ENCODE data around the gene GALNT17. TPM values are rescaled to one million over a fixed set of nuclear protein-coding genes. Genes with fewer than 3 reads are reported as not detected.

The GALNT17 gene
- total RNA-seq, 4 donors from 2014 or later, result 4.4 to 33.8 (median 11.3) TPM

- intact Hi-C loops (cut with DNase I; ENCODE audit: low total_unique reads), result no loop called here
- H3K27me3 ChIP-seq, result no peaks in the 10 kb centered on the region
- no peaks in the 10 kb centered on the region for H3K4me1 ChIP-seq
These were observed 622.2 kb downstream of the GALNT17 start for GRCh38 chr7:71753956-71754664.

GRCh38 chr7:71754828-71755227 lies 622.9 kb downstream of the GALNT17 start:
- Histone ChIP-seq H3K27ac (no peak overlapping the region), H3K4me3 (no peak overlapping the region), H3K4me1 (no peaks in the 10 kb centered on the region), H3K36me3 (no peaks in the 10 kb centered on the region), H3K27me3 (no peaks in the 10 kb centered on the region), H3K9me3 (peaks cover 0 to 3% of the 10 kb centered on the region in 2 donors)
- DNase-seq, result no peak
- TF ChIP-seq CTCF (IDR thresholded peaks at IDR 0.05), result no peak
- intact Hi-C loops (cut with DNase I; ENCODE audit: low total_unique reads), result no loop called here

More at GRCh38 chr7:71753956-71754664, 622.2 kb downstream of the GALNT17 start:
- DNase-seq, result no peak
- Histone ChIP-seq H3K9me3 (peaks cover 0 to 3% of the 10 kb centered on the region in 2 donors), H3K27ac (no peak overlapping the region), H3K36me3 (no peaks in the 10 kb centered on the region), H3K4me3 (no peak overlapping the region)
- TF ChIP-seq POLR2A (IDR thresholded peaks at IDR 0.05), result no peak
- TF ChIP-seq CTCF (IDR thresholded peaks at IDR 0.05), result no peak

GRCh38 chr7:71761336-71761735 lies 629.4 kb downstream of the GALNT17 start:
- H3K27ac ChIP-seq, result no peak overlapping the region
- TF ChIP-seq POLR2A (IDR thresholded peaks at IDR 0.05) (no peak), CTCF (IDR thresholded peaks at IDR 0.05) (no peak)
- H3K36me3 ChIP-seq, result no peaks in the 10 kb centered on the region
- intact Hi-C loops (cut with DNase I; ENCODE audit: low total_unique reads), result no loop called here
- no peaks in the 10 kb centered on the region for H3K27me3 ChIP-seq
- no peak overlapping the region for H3K4me3 ChIP-seq
- H3K4me1 ChIP-seq, result no peaks in the 10 kb centered on the region
- DNase-seq, result no peak
- H3K9me3 ChIP-seq, result peaks cover 3 to 15% of the 10 kb centered on the region in 2 donors

Small RNA genes within 50 kb of the gene (microRNA-seq; reads per million reads assigned to microRNA genes)
- gene MIR3914-1 (ENCODE audit: borderline microRNAs expressed, borderline replicate concordance) (not detected), gene MIR3914-2 (ENCODE audit: borderline microRNAs expressed, borderline replicate concordance) (not detected)

Small RNA genes within 50 kb of the gene (small RNA-seq; reads per million reads assigned to genes)
- not detected for gene MIR3914-1
- gene RN7SKP75, result not detected

Data from uterus (tissue), 4 donors.